Measurements from ENCODE around the gene PRLHR.

DNA sequence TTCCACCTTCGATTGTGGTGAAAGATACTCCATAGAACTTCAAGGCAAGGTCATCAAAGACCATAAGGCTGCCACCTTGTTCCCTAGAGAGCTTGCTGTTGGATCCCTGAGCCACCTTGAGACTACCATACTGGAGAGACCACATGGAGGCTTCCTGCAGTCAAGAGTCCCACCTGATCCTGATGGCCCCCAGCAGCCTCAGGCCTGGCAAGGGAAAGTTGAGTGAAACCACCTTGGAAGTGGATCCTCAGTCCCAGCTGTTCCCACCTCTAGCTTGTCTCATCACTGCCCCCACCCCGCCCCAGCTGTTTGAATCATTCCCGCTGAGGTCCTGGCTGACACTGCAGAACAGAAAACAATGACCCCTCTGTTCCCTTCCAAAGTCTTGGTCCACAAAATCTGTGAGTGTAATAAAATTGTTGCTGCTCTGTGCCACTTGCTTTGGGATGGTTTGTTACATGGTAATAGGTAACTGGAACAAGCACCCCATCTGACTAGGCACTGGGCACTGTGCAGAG, 32.0 kb downstream of the PRLHR start:
- TF ChIP-seq, protein P1, sequence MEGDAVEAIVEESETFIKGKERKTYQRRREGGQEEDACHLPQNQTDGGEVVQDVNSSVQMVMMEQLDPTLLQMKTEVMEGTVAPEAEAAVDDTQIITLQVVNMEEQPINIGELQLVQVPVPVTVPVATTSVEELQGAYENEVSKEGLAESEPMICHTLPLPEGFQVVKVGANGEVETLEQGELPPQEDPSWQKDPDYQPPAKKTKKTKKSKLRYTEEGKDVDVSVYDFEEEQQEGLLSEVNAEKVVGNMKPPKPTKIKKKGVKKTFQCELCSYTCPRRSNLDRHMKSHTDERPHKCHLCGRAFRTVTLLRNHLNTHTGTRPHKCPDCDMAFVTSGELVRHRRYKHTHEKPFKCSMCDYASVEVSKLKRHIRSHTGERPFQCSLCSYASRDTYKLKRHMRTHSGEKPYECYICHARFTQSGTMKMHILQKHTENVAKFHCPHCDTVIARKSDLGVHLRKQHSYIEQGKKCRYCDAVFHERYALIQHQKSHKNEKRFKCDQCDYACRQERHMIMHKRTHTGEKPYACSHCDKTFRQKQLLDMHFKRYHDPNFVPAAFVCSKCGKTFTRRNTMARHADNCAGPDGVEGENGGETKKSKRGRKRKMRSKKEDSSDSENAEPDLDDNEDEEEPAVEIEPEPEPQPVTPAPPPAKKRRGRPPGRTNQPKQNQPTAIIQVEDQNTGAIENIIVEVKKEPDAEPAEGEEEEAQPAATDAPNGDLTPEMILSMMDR (IDR thresholded peaks at IDR 0.05 in 4 of 5, conservative IDR thresholded peaks at IDR 0.05 in 1 of 5): no peak
- TF ChIP-seq POLR2A (IDR thresholded peaks at IDR 0.05): no peak
